NK-92 (cell line): ENCODE data around the gene DLGAP5.

Experiments used
- DNase-seq: peaks from one replicate; lab custom pipeline; 2025; ENCODE audit not compliant: unreplicated experiment; lab: John Stamatoyannopoulos, UW

The DLGAP5 gene

DNA sequence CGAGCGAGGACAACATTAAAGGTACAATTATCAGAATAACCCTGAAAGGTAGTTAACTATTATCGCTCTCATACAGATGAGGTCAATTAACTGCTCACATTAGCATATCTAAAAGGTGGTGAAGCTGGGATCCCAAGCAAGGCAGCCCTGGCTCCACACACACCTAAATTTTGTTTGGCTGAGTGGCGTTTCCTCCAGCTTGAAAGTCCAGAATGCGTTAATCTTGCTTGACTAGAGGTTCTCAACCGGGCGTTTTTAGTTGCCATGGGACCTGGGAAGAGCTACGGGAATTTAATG is 531 bp downstream of the DLGAP5 start:
- DNase-seq = no peak

DNA sequence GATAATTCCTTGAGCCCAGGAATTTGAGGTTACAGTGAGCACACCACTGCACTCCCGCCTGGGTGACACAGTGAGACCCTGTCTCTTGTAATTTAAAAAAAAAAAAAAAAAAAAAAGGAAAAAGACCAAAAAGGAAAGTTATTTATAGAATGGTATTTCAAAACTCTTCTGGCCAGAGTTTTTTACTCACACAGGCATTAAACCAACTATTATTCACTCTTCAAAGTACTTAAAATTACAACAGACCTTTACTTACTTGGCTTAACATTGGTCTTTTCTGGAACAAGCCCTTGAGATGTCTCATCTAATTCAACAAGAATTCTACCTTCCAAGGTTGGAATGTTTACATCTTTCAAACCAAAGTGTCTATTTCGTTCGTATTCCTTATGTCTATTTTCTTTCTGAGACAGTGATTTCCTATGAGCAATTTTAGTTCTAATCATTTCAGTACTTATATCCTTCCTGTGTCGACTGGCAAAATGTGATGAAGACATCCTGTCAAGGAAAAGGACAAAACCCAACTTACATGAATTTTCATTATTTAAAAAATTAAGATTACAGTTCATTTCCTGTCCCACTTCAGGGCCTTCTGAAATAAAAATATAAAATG is 2.6 kb downstream of the DLGAP5 start:
- DNase-seq = no peak

DNA sequence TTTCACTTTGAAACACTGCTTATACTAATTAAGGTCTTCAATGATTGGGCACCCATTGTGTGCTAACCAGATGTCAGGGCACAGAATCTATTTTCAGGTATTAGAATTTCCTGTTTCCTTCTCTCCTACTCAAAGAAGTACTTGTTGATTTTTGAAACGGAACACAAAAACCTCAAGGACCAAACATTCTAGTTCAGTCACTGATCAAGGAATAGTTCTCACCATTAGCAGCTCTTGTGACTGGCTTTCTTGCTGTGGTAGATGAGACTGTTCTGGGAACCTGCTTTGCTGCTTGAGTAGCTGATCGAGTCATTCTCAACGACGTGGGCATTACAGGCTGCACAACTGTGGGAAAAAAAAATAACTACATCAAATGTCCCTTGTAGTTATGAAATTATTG is 11.0 kb downstream of the DLGAP5 start:
- no peak for DNase-seq

DNA sequence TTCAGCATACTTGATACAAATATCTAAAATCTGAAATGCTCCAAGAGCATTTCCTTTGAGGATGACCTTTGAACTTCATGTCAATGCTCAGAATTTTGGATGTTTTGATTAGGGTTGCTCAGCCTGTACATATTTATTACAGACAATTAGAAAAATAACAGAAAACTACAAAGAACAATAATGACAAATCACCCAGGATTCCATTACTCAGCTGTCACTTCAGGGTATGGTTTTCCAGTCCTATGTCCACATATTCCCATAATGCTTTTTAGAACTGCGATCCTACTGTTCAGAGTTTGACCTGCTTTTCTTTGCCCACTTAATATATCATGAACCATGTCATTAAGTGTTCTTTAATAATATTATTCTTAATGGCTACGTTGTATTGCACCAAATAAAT is 11.4 kb downstream of the DLGAP5 start:
- no peak for DNase-seq

DNA sequence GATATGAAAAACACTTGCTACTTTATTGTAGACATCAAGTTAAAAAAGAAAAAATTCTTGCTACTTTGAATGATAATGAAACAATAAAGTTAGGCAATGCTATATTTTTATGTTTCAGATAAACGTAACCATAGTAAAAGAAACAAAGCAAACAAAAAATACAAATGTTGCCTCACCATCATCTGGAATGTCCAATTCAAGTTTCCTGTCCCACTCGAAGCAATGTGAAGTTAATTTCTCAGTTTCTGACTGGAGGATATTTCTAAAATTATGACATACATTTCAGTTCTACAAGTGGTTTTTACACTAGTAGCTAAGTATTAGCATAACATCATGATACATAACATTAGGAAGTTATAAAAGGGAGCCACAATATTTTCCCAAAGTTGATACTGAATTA is 20.9 kb downstream of the DLGAP5 start:
- DNase-seq = no peak

DNA sequence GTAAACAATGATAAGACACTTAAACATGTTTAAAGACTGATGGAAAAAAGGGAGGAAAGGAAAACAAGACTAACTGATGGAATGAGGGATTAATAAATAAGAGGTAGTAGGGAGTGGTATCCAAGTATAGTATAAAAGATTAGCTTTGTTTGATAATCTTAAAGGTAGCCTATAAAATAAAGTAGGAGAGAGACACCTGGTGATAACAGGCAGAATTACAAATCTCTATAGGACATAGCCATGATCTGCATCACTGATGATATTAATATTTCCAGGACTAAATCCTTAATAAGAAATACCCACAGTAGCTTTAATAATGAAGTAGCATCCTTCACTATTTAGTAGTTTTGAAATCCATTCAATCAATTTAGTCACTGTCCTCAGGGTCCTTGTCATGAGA is 30.4 kb downstream of the DLGAP5 start:
- DNase-seq = no peak

DNA sequence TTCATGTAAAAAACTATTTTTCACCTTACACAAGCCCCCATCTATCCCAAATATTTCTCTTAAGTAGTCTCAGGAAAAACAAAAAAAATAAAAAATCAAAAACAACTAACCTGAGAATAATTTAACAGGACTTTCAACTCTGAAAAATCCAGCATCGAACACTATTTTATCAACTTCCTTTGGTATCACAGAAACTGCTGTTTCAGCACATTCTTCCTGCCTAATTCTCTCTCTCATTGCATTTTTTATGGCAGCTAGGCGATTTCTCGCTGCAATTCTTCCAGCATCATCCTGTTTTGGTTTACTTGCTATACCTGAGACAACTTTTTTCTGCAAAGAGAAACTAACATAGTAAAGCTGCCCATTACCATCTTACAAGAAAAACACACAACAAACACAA is 33.0 kb downstream of the DLGAP5 start:
- no peak for DNase-seq

DNA sequence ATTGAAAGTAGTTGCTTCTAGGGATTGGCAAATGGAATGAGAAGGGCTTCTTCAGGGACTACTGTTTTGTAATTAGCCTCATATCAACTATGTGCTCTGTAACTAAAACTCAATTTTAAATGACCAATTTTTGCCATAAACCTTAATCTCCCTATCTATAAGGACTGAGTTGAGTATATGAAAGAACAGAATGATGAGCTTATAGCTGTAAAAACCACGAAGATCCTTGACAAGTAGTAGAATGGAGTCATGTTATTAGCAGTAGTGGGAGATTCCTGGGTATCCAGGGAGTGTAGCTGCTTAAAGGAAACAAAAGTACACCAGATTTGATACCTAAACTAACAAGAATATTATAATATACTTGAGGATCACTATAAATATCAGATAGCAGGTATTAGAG is 34.3 kb downstream of the DLGAP5 start:
- DNase-seq = no peak

DNA sequence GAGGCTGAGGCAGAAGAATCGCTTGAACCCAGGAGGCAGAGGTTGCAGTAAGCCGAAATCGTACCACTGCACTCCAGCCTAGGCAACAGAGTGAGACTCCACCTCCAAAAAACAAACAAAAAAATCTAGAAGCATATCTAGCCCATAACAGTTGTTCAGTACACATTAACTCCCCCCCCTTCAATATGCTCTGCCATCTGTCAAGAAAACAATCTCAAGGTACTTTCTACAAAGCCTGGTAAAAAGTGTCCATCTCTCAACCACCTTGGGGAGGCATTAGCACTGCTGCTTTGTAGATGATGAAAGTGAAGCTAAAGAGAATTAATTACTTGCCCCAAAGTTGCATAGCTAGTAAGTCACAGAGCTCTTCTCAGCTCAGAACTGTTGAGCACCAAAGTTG is 37.4 kb downstream of the DLGAP5 start:
- no peak for DNase-seq

DNA sequence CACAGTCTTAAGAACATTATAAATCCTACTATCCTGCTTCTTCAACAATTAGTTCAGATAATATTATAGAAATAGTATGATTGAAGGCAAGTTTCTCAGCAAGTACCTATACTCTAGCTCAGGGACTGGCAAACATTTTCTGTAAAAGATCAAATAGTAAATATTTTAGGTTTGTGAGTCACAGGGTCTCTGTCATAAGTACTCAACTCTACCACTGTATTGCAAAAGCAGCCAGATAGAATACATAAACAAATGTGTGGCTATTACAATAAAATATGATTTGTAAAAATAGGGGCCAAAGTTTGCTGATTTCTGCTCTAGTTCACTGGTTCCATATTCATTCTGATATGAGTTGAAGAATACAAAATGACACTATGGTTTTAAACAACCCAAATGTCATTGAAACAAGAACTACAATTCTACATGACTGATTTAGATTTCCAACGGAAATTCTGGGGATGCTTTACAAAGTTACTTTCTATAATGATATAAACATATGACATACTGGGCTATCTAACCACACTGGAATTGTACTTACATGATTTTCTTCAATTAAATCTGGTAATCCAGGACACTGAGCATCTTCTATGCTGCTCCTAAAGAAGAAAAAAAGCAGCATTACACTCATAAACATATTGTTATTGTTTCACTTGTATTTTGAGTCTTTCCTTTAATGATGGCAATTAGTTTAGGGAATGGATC is 39.2 kb downstream of the DLGAP5 start:
- DNase-seq = no peak

DNA sequence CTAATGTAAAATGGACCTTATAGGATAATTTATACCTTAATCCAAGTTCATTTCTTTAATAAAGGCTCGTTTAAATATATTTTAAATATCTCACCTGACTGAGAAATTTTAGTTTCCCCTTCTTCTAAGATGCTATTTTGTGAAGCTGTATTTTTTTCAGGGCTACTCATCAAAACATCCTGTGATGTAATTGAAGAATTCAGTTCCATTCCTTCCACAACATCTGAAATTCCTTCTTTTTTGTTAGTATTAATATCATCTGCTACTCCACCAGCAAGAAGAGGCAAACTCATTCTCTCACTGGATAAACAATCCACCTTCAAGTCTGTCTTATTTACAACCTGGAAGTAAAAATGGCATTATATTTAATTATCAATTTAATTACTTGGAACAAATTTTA is 39.8 kb downstream of the DLGAP5 start:
- DNase-seq = no peak

DNA sequence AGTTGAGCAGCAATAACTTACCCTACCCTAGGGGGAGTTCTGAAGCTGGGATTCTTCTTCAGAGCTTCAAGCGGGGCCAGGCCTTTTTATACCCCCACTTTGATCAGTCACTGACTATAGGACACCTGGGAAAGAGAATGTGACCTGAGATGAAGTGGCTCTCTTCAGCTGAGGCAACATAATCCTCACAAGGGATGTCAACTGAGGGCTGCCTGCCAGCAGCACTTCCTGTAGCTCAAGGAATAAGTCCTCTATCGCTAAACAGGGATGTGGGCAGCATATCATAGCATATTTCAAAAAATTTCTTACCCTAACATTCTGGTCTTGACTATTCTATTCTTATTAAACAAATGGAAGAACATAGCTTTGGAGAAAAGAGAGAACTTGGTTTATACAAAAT is 45.0 kb downstream of the DLGAP5 start:
- no peak for DNase-seq

DNA sequence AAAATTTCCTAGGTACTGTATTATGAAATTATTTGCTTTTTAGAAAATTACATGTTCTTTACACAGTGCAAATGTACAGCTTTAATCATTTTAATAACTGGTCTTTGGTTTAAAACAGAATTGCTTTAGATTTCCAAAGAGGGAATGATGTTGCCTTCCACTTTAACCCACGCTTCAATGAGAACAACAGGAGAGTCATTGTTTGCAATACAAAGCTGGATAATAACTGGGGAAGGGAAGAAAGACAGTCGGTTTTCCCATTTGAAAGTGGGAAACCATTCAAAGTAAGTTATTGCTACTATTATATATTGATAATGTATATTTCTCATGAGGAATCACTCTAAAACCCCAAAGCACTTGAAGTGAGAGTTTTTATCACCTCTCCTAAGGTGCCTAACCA is 48.9 kb downstream of the DLGAP5 start:
- DNase-seq = no peak

DNA sequence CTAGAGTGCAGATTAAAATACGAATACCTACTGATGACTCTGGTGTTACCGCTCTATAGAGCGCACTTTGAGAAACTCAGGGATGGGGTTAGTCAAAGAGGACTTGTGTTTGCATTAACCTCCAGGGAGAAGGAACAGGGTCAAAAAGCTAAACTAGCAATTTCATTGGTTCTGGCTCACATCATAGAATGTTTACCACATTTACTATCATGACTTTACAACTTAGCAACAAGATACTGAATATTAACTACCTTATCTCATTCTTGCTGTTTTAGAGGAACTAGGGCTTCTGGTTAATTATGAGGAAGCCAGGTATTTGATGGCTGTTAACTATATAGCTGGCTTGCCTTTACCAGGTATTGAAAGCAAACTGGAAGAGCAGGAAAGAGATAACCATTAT is 49.6 kb downstream of the DLGAP5 start:
- DNase-seq = no peak

DNA sequence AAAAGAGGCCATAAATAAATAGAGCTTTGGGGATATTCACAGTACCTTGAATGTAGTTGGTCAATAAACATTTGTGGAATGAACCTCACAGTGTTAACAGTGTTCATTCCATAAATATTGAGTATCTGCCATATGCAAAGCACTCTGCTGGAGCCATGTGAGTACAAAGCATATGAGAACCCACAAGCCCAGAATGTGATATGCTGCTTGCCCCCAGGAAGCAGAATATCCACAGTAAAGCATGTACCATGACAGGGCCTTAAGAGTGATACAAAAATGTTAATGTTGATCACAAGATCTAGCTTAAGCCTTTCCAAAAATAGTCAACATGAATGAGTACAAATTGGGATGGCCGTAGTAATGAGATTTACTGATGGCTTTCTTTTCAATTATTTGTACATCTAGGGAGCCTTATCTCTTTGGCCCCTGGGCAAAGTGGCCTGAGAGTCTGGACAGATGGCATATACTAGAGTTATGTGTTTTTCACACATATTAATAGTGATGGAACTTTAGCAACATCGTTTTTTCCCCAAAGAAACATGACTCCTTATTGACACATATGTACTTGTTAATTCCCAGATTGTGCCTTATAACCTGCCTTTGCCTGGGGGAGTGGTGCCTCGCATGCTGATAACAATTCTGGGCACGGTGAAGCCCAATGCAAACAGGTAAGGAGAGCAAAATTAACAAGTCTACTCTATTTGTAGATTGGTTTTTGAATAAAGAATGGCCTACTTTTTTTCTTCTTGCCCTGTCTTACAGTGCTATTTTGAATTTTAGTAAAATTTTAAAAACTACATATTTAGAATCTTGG is 51.5 kb downstream of the DLGAP5 start:
- DNase-seq = no peak

DNA sequence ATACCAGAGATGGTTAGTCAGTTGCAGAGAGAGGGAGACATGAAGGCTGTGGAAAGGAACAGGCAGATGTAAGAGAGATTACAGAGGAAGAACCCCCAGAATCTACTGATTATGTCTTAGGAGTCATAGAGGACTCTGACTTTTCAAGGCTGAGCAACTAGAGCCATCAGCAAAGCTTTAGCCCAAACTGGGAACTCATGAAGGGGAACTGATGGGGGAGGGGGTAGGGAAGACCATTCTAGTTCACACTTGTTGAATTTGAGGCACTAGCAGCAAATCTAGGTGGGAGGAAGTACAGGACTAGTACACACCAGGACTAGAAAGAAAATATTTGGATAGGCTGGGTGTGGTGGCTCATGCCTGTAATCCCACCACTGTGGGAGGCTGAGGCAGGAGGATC is 52.2 kb downstream of the DLGAP5 start:
- no peak for DNase-seq

DNA sequence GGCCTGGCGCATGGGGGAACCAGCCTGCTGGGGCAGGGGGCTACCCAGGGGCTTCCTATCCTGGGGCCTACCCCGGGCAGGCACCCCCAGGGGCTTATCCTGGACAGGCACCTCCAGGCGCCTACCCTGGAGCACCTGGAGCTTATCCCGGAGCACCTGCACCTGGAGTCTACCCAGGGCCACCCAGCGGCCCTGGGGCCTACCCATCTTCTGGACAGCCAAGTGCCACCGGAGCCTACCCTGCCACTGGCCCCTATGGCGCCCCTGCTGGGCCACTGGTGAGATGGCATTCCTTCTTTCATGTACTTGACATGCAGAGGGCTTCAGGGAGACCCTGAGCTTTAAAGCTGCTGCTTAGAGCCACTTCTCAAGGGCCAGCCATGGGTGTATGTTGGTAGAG is 53.3 kb downstream of the DLGAP5 start:
- DNase-seq = no peak

DNA sequence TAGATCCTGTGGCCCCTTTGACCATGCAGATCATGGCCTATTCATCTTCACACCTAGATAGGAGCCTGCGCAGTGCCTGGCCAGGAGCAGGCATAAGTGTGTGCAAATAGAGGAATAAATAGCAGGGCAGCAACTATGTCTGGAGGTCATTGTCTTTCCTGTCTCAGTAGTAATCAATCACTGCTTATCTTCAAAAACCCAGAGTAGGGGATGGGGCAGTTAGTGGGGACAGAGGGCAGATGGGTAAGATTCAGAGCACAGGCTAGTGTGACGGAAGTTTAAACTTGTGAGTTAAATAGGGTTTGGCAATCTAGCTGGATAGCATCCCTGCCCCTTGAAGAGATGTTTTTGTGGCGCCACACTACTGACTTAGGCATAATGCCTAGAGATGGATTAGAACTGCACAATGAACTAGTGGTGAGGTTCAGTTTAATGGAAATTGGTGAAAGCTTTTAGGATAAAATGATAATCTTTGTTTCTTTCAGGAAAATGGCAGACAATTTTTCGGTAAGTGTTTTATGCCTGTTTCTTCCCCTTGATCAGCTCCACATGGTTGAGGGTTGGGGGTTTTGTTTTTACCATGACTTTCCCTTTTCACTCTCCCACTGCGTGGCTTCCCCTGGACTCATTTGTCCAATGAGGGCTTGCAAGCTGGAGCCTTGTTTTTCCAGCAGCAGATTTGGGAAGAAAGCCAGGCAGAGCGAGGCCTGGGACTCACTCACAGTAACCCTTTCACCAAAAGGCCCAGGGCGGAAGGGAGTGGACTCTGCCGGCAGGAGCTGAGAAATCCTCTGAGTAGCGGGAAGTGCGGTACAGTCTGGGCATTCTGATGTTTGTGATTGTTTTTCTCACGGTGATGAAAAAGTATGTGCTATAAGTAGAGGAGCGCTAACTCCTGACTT is 54.2 kb downstream of the DLGAP5 start:
- no peak for DNase-seq

DNA sequence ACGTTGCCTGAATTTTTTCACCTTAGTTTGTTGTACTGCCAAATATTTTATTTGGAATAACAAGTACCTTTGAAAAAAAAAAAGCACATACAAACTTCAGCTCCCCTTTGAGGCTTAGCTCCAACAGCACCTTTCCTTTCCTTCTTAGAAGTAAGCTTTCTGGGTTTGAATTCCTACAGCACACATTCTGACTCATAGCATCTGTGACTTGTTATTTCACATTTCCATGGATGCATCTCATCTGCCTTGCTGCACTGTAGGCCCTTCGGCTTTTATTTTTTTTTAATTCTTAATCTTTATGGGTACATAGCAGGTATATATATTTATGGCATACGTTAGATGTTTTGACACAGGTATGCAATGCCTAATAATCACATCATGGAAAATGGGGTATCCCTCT is 55.1 kb downstream of the DLGAP5 start:
- DNase-seq = no peak

DNA sequence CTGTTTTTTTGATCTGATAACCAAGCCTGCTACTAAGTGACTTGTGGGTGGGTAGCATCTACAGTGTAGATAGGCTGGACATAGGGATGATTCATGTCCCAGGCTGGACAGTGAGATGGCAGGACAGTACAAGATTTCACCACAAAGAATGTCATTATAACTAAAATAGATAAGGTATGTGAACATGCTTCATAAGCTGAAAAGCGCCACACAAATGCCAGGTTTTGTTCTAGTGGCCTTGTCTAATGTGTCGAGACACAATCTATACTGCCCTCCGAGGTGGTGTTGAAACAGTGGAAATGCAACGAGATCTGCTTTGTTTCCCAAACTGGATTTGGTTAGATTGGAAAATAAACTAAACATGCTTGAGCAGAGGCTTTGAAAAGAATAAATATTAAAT is 58.0 kb downstream of the DLGAP5 start:
- no peak for DNase-seq

DNA sequence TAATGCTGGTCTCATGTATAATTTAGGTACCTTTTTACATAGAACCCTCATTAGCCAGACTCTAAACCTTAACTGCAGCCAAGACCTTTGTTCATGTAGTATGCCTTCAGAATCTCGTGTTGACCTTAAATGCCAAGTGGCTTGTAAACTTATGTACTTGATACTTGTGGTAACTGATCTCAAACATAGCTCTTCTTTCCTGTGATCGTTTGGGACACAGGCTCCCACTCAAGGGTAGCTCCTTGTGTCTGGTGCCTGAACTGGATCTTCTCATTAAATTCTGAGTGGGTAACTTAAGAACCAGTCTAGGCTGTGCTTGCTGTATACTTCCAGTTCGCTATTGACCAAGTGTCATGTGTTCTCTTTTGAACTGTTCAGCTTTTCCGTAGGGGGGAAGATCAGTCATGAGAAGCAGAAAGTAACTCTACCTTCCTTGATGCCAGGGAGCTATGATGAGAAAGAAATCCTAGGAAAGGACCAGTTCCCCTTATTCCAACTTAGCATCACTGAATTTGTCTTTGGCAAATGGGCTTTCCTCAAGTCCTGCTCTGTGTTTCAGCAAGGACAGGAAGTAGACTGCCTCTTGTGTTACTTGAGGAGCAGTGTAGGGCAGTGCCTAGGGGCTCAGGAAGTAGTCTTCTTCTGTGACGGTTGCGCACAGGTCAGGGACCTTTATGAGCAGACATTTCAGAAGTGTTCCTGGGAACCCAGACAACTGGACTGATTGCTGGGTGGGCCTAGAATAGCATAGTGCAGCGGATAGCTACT is 59.8 kb downstream of the DLGAP5 start:
- no peak for DNase-seq
